HFFc6 (cell line): ENCODE results near the gene HOXB3. TPM values are rescaled to one million over a fixed set of nuclear protein-coding genes. Genes with fewer than 3 reads are reported as not detected.

Experiments used
- DNase-seq: peaks from one replicate; pipeline ENCODE4 v3.0.0-alpha.2; 2018
- H3K27ac Mint-ChIP-seq: 2 replicates; pipeline ENCODE4 v1.8.0; 2020; ENCODE audit warnings: mild to moderate bottlenecking, mixed read lengths
- H3K27me3 Mint-ChIP-seq: 2 replicates; pipeline ENCODE4 v1.8.0; 2021; ENCODE audit warnings: mild to moderate bottlenecking, moderate library complexity, mixed read lengths; ENCODE audit not compliant: insufficient read depth
- H3K36me3 Mint-ChIP-seq: 2 replicates; pipeline ENCODE4 v1.8.0; 2021; ENCODE audit warnings: low read depth, mixed read lengths
- H3K4me1 Mint-ChIP-seq: 2 replicates; pipeline ENCODE4 v1.8.0; 2020; ENCODE audit warnings: low read depth, mixed read lengths
- H3K4me3 Mint-ChIP-seq: 2 replicates; pipeline ENCODE4 v1.8.0; 2020; ENCODE audit warnings: mild to moderate bottlenecking, moderate library complexity, mixed read lengths
- H3K9me3 Mint-ChIP-seq: 2 replicates; pipeline ENCODE4 v1.8.0; 2020; ENCODE audit warnings: mild to moderate bottlenecking, mixed read lengths
- CTCF ChIP-seq: fragments of 200-600 bp; sonication (generic); IDR thresholded peaks from 2 replicates; pipeline ENCODE4 v1.5.0; 2021; ENCODE audit warnings: antibody characterized with exemption, mild to moderate bottlenecking
- total RNA-seq, 6 experiments: library from RNA; stranded (reverse); fragmentation: NEBNext Ultra II Directional; extraction: Animal tissue kit (Norgen Biotek cat#: 25700); gene quantifications; 2 replicates in 1 of 6; 3 replicates in 5 of 6; pipeline ENCODE4 v1.2.3, GENCODE V29; 2021

Gene HOXB3
- total RNA-seq, 6 experiments from 2014 or later, result not detected

- Mint-ChIP-seq H3K36me3 (no peaks in the 10 kb centered on the region), H3K4me1 (no peaks in the 10 kb centered on the region)
Observed at GRCh38 chr17:48551214-48551555, 38.9 kb downstream of the HOXB3 start.

GRCh38 chr17:48550502-48551213 is 39.4 kb downstream of the HOXB3 start:
- Mint-ChIP-seq H3K27me3 (peaks cover 68% of the 10 kb centered on the region), H3K36me3 (no peaks in the 10 kb centered on the region), H3K4me3 (no peak overlapping the region), H3K27ac (no peak overlapping the region), H3K9me3 (no peaks in the 10 kb centered on the region), H3K4me1 (no peaks in the 10 kb centered on the region)
- peak; percentile 31; the same call in 1 of the 2 replicates for TF ChIP-seq CTCF
- DNase-seq, result no peak

More at GRCh38 chr17:48551214-48551555, 38.9 kb downstream of the HOXB3 start:
- Mint-ChIP-seq H3K27me3 (peaks cover 69% of the 10 kb centered on the region), H3K4me3 (no peak overlapping the region), H3K9me3 (no peaks in the 10 kb centered on the region), H3K27ac (no peak overlapping the region)
- no peak for DNase-seq
- no peak for TF ChIP-seq CTCF

GRCh38 chr17:48549914-48550501 is 40.0 kb downstream of the HOXB3 start:
- DNase-seq, result no peak

GRCh38 chr17:48549281-48549630 is 40.8 kb downstream of the HOXB3 start:
- no peaks in the 10 kb centered on the region for H3K9me3 Mint-ChIP-seq
- H3K27me3 Mint-ChIP-seq, result peaks cover 66% of the 10 kb centered on the region
- H3K36me3 Mint-ChIP-seq, result no peaks in the 10 kb centered on the region
- DNase-seq, result no peak
- no peak overlapping the region for H3K27ac Mint-ChIP-seq
- H3K4me1 Mint-ChIP-seq, result no peaks in the 10 kb centered on the region
- H3K4me3 Mint-ChIP-seq, result no peak overlapping the region
- TF ChIP-seq CTCF, result no peak

More at GRCh38 chr17:48549914-48550501, 40.0 kb downstream of the HOXB3 start:
- Mint-ChIP-seq H3K4me1 (no peaks in the 10 kb centered on the region), H3K36me3 (no peaks in the 10 kb centered on the region), H3K9me3 (no peaks in the 10 kb centered on the region), H3K4me3 (no peak overlapping the region), H3K27me3 (peaks cover 70% of the 10 kb centered on the region), H3K27ac (no peak overlapping the region)
- TF ChIP-seq CTCF, result no peak

- Mint-ChIP-seq H3K36me3 (no peaks in the 10 kb centered on the region), H3K4me1 (no peaks in the 10 kb centered on the region), H3K9me3 (no peaks in the 10 kb centered on the region), H3K27ac (no peak overlapping the region), H3K27me3 (peaks cover 66% of the 10 kb centered on the region), H3K4me3 (no peak overlapping the region)
- TF ChIP-seq CTCF, result no peak
- DNase-seq, result no peak
Observed at GRCh38 chr17:48548523-48549280, 41.3 kb downstream of the HOXB3 start.
